GM19455 (cell line): Measurements from ENCODE around the gene OASL.

Source experiments
- ATAC-seq: cut with Tn5 transposase; IDR thresholded peaks from one replicate; pipeline ENCODE4 v1.9.1; 2021; ENCODE audit not compliant: unreplicated experiment

OASL gene

DNA sequence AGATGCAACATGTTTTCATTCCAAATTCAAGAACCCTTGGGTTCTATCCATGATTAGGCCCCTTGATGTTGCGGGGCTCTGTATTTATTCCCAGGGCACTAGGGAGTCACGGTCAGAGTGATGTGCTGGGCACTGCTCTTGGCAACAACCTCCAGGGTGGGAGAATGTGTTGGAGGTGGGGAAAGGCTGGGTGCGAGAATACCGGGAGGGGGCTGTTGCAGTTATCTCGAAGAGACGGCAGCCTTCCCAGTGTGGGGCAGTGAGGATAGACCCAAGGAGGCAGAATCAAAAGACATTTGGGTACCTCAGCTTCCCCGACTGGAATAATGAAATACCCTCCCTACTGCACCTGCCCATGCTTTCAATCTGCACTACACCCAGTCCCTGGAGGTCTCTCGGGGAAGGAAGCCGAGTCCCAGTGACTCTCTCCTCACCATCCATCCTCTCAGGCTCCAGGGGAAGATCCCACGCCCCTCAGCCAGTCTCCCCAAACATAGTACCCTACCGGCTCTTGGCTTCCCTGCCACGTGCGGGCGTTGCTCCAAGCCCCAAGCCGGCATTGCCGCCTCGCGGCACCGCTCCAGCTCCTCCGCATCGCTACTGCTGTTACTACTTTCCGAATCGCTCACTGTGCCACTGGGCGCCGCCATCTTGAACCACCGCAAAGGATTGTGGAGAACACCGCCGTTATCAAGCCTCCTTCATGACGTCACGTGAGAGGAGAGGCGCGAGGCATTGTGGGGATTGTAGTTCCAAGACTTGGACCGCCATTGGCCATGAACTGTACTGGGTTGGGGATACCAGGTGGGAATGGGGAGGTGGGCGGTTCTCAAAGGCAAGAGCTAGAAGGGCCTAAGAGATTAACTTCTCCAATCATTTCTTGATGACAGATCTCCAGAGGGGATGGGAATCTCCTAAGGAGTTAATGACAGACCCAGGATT, 22.9 kb downstream of the OASL start, which contains the start of gene C12orf43:
Gene C12orf43, minus strand, starts transcription at position 663 of the 942 bp plus-strand sequence. Its CDS starts 13 bp downstream, at position 650.
- ATAC-seq = peak; percentile 96

DNA sequence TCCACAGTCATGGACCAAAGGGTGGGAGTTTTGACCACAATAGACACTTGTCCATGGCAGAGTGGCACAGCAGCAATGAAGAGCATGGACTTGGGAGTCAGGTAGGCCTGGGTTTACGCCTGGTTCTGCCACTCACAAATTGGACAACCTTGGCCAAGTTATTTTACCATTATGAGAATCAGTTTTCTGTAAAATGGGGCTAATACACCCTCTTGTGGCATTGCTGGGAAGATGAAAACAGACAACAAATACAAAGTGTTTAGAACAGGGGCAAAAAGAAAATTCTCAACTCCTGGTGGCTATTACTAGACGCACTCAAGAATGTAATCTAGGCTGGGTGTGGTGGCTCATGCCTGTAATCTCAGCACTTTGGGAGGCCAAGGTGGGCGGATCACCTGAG, 25.3 kb downstream of the OASL start:
- no peak for ATAC-seq

DNA sequence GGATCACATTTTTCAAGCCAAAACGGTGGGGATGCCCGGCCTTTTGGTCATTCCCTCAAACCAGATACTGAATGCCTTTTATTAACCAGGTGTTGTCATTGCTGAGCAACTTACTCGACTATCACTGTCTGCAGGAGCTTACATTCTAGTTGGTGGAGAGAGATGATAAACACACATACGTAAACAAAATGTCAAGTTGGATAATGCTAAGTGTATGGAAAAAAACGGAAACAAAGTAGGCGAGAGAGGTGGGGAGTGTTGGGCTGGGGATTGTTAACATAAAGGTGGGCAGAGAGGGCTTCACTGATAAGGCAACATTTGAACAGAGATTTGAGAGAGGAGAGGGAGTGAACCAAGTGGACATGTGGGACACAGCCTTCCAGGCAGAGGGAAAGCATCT, 27.2 kb downstream of the OASL start:
- no peak for ATAC-seq

DNA sequence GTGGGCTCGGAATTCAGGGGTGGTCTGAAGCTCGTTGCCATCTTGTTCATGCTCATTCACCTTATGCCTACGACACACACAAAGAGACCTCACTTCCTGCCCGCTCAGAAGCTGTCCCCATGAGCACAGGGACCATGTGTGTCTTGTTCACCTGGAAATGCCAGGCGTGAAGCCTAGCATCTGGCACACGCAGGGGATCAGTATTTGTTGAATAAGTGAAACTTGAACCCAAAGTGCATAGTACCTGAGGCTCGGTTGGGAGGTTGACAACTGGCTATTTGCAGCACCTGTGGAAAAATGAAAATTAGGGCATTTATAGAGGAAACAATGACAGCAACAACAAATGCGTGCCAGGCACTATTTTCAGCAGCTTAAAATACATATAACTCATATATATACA, 28.2 kb downstream of the OASL start:
- no peak for ATAC-seq

DNA sequence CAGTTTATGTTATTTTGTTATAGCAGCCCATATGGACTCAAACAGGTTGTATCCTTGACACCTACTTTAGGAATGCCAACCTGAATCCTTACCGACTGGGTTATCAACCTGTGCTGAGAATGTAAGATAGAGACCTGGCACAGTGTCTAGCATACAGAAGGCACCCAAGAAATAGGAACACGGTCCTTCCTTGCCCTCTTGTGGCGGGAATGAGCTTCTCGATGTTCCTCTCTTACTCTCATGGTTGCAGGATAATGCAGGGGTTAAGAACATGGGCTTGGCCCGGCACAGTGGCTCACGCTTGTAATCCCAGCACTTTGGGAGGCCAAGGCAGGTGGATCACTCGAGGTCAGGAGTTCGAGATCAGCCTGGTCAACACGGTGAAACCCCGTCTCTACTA, 29.3 kb downstream of the OASL start:
- ATAC-seq = no peak

DNA sequence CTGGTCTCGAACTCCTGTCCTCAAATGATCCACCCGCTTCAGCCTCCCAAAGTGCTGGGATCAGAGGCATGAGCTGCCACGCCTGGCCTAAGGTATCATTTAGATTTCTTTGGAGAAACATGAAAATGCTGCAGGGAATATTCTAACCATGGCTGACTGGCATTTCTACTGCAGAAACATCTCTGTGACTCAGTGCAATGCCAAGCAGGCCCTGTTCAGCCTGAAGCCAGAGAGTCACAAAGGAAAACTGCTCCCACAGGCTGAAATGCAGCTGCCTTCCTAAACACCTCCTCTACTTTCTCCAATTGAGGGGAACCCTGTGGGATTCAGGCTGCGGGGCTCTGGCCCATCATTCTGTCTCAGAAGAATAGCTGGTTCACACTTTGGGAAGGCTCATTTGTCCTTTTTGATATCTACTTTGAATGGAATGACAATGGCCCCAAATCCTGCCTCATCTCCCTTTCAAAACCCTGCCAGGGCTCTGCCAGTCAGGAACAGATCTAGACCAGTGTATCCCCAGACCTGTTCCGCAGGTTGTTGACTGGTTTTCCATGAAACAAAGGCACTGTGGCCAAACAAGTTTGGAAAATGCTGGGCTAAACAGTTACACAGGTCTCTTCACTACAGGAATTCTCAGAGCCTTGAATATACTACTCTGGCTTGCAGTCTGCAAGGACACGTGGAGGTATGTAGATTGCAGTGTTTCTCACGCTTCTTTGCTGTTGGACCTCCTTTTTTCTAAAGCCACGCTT, 30.5 kb downstream of the OASL start:
- ATAC-seq = no peak

DNA sequence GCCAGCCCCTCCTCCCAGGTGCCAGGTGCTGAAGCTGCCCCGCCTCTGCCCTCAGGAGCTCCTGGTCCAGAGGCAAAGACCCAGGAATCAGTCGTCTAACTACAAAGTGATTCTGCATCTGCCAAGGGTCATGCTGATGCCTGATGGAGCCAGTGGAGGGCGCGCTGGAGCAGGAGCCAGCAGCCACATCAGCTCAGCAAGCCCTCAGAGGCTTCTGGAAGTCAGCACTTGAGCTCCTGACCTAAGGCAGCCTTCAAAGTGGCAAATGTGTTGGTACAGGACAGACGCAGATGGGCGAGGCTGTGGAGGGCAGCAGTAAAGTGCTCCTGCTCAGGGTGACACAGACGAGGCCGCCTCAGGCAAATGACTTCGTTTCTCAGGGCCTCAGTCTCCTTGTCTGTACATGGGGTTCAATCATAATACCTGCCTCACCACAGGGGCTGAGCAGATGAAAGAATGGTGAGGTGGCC, 33.7 kb downstream of the OASL start:
- no peak for ATAC-seq

DNA sequence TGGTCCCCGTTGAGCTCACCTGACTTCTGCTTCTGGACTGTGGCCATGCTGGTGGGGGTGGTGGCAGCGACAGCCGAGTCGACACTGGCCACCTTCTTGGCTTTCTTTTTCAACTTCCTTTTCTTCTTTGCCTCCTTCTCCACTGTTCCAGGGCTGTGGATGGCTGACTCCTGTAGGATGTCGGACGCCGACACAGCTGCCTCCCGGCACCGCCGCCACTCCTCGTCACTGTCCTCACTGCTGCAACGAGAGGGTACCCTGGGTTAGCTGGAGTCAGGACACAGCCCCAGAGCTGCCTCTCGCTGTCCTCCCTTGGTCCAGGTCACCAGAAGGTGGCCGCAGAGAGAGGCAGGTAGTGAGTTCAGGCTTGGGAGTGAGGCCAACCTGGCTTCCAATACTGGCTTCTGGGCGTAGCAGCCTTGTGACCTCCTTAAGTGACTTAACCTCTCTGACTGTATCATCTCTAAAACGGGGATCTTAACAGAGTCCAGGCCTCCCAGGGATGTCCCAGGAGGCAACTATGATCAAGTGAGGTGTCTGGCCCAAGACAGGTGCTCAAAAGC, 34.7 kb downstream of the OASL start:
- ATAC-seq = no peak

DNA sequence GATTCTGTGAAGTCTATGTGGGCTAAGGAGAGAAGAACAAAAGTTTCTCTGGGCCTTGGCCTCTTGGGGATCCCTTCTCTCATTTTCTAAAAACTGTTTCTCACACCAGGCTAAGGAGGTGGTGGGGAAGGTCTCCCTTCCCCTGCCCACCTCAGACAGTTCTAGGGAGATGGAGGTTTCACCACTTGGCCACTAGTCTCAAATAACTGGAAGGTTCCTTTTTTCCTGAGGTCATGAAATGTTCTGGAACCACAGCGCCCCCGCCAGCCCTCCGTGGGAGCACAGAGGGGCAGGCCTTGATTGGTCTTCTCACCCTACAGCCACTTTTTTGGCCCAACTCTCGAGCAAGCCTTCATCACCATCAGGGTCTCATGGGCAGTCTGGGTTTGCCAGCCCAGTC, 35.4 kb downstream of the OASL start:
- ATAC-seq = no peak

DNA sequence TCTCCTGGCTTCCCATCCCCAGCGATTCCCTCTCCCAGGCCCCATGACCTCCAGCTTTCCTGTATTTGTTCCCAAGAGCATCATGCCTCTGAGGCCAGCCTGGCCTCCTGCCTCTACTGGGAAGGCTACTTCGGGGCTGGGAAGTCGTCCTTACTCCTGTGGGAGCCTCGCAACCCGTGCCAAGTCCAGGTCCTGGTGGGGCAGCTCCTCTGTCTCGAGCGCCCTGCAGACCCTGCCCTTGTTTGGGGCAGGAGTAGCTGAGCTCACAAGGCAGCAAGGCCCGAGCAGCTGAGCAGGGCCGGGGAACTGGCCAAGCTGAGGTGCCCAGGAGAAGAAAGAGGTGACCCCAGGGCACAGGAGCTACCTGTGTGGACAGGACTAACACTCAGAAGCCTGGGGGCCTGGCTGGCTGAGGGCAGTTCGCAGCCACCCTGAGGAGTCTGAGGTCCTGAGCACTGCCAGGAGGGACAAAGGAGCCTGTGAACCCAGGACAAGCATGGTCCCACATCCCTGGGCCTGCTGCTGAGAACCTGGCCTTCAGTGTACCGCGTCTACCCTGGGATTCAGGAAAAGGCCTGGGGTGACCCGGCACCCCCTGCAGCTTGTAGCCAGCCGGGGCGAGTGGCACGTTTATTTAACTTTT, 37.1 kb downstream of the OASL start:
- ATAC-seq = no peak

DNA sequence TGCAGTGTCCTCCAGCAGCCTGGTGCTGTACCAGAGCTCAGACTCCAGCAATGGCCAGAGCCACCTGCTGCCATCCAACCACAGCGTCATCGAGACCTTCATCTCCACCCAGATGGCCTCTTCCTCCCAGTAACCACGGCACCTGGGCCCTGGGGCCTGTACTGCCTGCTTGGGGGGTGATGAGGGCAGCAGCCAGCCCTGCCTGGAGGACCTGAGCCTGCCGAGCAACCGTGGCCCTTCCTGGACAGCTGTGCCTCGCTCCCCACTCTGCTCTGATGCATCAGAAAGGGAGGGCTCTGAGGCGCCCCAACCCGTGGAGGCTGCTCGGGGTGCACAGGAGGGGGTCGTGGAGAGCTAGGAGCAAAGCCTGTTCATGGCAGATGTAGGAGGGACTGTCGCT, 38.0 kb downstream of the OASL start:
- ATAC-seq = no peak

DNA sequence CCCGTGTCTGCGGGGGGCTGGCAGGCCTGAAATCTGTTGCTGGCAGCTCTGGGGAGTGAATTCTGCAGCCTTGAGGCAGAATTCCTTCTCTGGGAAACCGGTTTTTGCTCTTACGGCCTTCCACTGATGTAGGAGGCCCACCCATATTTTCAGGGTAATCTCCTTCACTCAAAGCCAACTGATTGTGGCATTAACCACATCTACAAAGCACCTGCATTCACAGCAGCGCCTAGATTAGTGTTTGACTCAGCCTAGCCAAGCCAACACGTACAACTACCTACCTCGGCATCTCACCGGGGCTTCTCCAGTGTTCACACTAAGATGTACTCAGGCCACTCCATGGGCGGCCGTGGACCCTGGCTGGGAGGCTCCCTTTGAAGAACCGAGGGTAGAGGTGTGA, 38.5 kb downstream of the OASL start:
- ATAC-seq = no peak

DNA sequence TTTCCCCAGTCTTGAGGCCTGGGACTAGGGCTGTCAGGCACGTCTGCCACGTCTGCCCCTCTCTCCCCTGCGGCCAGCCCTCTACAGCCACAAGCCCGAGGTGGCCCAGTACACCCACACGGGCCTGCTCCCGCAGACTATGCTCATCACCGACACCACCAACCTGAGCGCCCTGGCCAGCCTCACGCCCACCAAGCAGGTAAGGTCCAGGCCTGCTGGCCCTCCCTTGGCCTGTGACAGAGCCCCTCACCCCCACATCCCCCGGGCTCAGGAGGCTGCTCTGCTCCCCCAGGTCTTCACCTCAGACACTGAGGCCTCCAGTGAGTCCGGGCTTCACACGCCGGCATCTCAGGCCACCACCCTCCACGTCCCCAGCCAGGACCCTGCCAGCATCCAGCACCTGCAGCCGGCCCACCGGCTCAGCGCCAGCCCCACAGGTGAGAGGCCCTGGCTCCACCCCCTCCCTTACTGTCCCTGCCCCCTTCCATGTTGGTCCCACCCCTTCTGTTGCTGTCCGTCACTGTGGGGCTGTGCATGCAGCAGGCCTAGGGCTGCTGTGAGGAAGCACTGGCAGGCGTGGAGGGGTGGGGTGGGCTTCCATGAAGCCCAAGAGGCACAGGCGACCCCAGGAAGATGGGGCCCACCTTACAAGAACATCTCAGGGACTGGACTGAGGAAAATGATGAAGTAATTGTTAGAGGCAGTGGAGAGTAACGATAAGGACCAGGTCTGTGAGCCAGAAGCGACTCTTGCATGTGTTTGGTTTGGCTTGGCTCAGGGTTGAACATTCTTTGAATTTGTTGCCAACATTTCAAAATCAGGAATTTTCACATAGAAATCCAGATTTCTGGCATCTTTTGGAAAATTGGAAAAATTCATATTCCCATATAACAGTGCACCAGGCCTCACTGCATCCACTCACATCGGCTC, 39.6 kb downstream of the OASL start:
- no peak for ATAC-seq

DNA sequence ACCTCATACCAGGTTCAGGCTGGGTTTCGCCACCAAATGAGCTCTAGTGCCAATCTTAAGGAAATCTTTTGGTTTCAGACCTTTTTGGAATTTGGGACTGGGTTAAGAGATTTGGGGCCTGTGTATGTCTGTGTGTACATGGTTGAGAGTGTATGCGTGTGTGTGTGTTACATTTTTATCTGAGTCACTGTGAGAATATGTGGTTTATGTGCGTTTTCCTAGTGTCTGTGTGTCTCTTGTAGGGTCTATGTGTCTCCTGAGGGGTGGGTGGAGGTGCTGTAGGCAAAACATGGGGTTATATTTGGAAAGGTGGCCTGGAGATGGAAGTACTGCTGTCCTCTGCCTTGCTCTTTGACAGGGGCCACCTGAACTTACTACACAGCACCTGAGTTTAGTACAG, 40.6 kb downstream of the OASL start:
- ATAC-seq = no peak

DNA sequence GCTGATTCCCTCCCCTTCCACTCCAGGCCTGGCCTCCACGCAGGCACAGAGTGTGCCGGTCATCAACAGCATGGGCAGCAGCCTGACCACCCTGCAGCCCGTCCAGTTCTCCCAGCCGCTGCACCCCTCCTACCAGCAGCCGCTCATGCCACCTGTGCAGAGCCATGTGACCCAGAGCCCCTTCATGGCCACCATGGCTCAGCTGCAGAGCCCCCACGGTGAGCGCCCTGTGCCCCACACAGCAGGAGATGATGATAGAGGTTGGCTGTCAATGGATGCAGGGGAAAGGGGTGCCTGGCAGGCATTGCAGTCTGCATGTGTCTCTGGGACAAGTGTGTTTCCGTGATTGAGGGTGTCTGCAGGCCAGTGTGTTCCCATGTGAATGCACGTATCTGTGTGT, 41.6 kb downstream of the OASL start:
- no peak for ATAC-seq

DNA sequence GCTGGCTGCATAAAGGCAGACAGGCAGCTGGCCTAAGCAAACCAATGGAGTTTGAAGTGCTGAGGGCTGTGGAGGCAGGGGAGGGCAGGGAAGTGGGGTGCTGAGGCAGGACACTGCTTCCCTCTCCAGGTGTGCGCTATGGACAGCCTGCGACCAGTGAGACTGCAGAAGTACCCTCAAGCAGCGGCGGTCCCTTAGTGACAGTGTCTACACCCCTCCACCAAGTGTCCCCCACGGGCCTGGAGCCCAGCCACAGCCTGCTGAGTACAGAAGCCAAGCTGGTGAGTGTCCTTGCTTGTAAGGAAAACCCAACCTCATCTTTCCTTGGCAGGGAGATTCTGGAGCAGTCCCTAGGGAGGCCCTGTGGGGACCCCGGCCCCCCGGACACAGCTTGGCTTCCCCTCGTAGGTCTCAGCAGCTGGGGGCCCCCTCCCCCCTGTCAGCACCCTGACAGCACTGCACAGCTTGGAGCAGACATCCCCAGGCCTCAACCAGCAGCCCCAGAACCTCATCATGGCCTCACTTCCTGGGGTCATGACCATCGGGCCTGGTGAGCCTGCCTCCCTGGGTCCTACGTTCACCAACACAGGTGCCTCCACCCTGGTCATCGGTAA, 42.8 kb downstream of the OASL start:
- ATAC-seq = no peak

DNA sequence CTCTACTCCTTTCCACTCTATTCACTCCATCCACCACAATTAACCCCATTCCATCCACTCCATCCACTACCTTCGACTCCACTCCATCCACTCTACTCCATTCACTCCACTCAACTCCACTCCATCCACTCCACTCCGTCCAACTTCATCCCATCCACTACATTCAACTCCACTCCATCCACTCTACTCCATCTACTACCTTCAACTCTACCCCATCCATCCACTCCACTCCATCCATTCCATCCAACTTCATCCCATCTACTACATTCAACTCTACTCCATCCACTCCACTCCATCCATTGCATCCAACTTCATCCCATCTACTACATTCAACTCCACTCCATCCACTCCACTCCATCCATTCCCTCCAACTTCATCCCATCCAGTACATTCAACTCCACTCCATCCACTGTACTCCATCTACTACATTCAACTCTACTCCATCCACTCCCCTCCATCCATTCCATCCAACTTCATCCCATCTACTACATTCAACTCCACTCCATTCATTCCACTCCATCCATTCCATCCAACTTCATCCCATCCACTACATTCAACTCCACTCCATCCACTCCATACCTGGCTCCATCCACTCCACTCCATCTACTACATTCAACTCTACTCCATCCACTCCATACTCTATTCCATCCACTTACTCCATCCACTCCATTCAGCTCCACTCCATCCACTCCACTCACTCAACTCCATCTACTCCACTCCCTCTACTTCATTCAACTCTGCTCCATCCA, 44.3 kb downstream of the OASL start:
- ATAC-seq = no peak

DNA sequence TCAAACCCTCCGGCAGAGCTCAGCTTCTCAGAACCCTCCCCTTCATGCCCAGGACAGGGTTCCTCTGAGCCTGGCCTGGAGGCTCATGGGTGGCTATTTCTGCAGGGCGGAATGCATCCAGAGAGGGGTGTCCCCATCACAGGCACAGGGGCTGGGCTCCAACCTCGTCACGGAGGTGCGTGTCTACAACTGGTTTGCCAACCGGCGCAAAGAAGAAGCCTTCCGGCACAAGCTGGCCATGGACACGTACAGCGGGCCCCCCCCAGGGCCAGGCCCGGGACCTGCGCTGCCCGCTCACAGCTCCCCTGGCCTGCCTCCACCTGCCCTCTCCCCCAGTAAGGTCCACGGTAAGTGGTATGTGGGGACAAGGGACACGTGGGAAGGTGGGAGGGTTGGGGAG, 45.0 kb downstream of the OASL start:
- ATAC-seq = no peak

DNA sequence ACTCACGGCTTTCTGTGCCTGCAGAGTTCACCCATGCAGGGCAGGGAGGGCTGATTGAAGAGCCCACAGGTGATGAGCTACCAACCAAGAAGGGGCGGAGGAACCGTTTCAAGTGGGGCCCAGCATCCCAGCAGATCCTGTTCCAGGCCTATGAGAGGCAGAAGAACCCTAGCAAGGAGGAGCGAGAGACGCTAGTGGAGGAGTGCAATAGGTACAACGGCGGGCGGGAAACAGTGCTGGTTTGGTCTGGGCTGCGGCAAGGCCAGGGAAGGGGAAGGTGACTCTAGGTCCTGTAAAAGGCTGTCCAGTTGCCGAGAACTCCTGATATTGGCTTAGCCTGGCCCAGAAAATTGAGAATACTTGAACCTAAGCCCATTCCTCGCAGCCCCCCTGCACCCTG, 45.5 kb downstream of the OASL start:
- no peak for ATAC-seq
